Tibial nerve (tissue), 4 donors: Measurements from ENCODE around the gene BST1. TPM values are rescaled to one million over a fixed set of nuclear protein-coding genes. Genes with fewer than 3 reads are reported as not detected.

ENCODE experiments used
- DNase-seq, 2 donors: peaks; one replicate each; pipeline ENCODE4 v3.0.0-alpha.2; 2019; ENCODE audit warnings: low spot score in 2 of 2
- H3K27ac ChIP-seq, 4 donors: fragments of 200-600 bp; sonication (generic) in 3 of 4; one replicate each; pipeline ENCODE4 v1.5.1; 2017 to 2019; ENCODE audit warnings: mild to moderate bottlenecking in 1 of 4
- H3K27me3 ChIP-seq, 2 donors: fragments of 200-600 bp; sonication (generic) in 1 of 2; one replicate each; pipeline versions ENCODE4 v1.5.1 to v1.6.0; 2017 to 2019
- H3K36me3 ChIP-seq, 3 donors: fragments of 200-600 bp; sonication (generic); one replicate each; pipeline ENCODE4 v1.5.1; 2018 to 2019
- H3K4me1 ChIP-seq, 4 donors: fragments of 200-600 bp; sonication (generic) in 3 of 4; one replicate each; pipeline ENCODE4 v1.5.1; 2017 to 2019
- H3K4me3 ChIP-seq, 4 donors: fragments of 200-600 bp; sonication (generic) in 3 of 4; one replicate each; pipeline ENCODE4 v1.5.1; 2017 to 2019; ENCODE audit warnings: mild to moderate bottlenecking in 1 of 4, moderate library complexity in 1 of 4
- H3K9me3 ChIP-seq, 4 donors: fragments of 200-600 bp; sonication (generic) in 3 of 4; one replicate each; pipeline ENCODE4 v1.5.1; 2017 to 2019
- EP300 ChIP-seq, 2 donors: sonication (generic); formaldehyde crosslinking; IDR thresholded peaks; one replicate each; pipeline ENCODE4 v1.6.1; 2017; ENCODE audit warnings: antibody characterized with exemption in 2 of 2, mild to moderate bottlenecking in 1 of 2
- POLR2A ChIP-seq, 2 donors: fragments of 450-650 bp; IDR thresholded peaks; one replicate each; pipeline ENCODE4 v1.6.1; 2017; ENCODE audit warnings: antibody characterized with exemption in 2 of 2, mild to moderate bottlenecking in 2 of 2, moderate library complexity in 2 of 2
- WGBS, 2 donors: methylation state at CpG; one replicate each; pipeline ENCODE4 v1.1.5; 2018; 5-methylcytosine and 5-hydroxymethylcytosine counted together
- total RNA-seq, 4 donors: library from RNA; depleted of rRNA; stranded (reverse); fragments of >200 nt; gene quantifications; one replicate each; pipeline ENCODE4 v1.1.0, GENCODE V29; 2016
- TF ChIP-seq, protein P1 (sequence below), 5 experiments: fragments of 200-600 bp in 3 of 5; fragments of 450-650 bp in 2 of 5; sonication (generic) in 3 of 5; IDR thresholded peaks; one replicate each; pipeline ENCODE4 v1.5.1; 2016 to 2019; ENCODE audit warnings: antibody characterized with exemption in 5 of 5, mild to moderate bottlenecking in 3 of 5, moderate library complexity in 2 of 5

The BST1 gene
- total RNA-seq, 4 donors from 2014 or later = 7.3 to 21.0 (median 11.9) TPM

DNA sequence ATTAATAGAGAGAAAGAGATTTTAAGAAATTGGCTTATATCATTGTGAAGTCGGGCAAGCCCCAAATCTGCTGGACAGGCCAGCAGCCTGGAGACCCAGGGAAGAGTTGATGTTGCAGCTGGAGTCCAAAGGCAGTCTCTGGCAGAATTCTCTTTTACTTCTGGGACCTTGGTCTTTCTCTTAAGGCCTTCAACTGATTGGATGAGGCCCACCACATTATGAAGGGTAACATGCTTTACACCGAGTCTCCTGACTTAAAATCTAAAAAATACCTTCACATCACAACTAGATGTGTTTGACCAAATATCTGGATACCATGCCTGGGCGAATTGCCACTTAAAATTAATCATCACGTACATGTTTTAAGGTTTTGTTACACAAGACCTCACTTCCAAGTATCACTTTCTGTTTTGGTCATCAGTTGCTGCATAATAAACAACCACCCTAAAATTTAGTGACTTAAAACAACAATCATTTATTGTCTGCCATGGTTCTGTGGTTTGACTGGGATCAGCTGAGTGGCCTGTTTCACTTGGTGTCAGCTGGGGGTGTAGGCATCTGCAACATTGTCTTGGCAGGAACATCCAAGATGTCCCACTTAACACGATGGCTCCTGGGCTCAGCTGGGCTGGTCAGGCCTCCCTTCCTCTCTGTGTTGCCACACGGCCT lies 78.7 kb downstream of the BST1 start:
- H3K36me3 ChIP-seq = no peaks in the 10 kb centered on the region
- 83% methylated on average over 6 of the region's 6 CpGs for whole genome bisulfite sequencing, 2 donors
- DNase-seq = no peak

More for the DNA sequence above, 78.7 kb downstream of the BST1 start:
- Histone ChIP-seq H3K27me3 (no peaks in the 10 kb centered on the region), H3K4me1 (peaks cover 0 to 21% (median 3%) of the 10 kb centered on the region in 4 donors), H3K9me3 (no peaks in the 10 kb centered on the region), H3K27ac (no peak overlapping the region), H3K4me3 (no peak overlapping the region)
- TF ChIP-seq, protein P1, sequence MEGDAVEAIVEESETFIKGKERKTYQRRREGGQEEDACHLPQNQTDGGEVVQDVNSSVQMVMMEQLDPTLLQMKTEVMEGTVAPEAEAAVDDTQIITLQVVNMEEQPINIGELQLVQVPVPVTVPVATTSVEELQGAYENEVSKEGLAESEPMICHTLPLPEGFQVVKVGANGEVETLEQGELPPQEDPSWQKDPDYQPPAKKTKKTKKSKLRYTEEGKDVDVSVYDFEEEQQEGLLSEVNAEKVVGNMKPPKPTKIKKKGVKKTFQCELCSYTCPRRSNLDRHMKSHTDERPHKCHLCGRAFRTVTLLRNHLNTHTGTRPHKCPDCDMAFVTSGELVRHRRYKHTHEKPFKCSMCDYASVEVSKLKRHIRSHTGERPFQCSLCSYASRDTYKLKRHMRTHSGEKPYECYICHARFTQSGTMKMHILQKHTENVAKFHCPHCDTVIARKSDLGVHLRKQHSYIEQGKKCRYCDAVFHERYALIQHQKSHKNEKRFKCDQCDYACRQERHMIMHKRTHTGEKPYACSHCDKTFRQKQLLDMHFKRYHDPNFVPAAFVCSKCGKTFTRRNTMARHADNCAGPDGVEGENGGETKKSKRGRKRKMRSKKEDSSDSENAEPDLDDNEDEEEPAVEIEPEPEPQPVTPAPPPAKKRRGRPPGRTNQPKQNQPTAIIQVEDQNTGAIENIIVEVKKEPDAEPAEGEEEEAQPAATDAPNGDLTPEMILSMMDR (IDR thresholded peaks at IDR 0.05) = no peak
- no peak for TF ChIP-seq POLR2A (IDR thresholded peaks at IDR 0.05)
- no peak for TF ChIP-seq EP300 (IDR thresholded peaks at IDR 0.05)

Other genes starting within 250 kb of the BST1 start
- 10 to 100 TPM; 29.5 to 47.9 (median 38.4) TPM for gene CC2D2A, start 233.2 kb upstream of the BST1 start, total RNA-seq
- gene FBXL5, start 47.7 kb upstream of the BST1 start, total RNA-seq = 100 to 1,000 TPM; 100 to 150 (median 134) TPM
- gene FAM200B, start 21.2 kb upstream of the BST1 start, total RNA-seq = 10 to 100 TPM; 29.4 to 68.8 (median 56.0) TPM
- gene CD38, start 75.3 kb downstream of the BST1 start, total RNA-seq = 10 to 100 TPM in 1 of 4 donors, 1 to 10 TPM in 3; 3.0 to 12.1 (median 6.7) TPM
- 1 to 10 TPM in 1 of 4 donors, not detected in 3; 2.5 TPM for gene FGFBP1, start 235.7 kb downstream of the BST1 start, total RNA-seq